Muscle of leg (tissue), 11 donors: ENCODE data around the gene REXO1. TPM values are rescaled to one million over a fixed set of nuclear protein-coding genes. Genes with fewer than 3 reads are reported as not detected.

Source experiments
- DNase-seq: peaks from one replicate; pipeline ENCODE4 v3.0.0; 2013
- H3K27ac ChIP-seq: one replicate; pipeline ENCODE4 v1.5.1; 2013; ENCODE audit warnings: mild to moderate bottlenecking, low read length, control low read depth
- H3K27me3 ChIP-seq: one replicate; pipeline ENCODE4 v1.6.1; 2013; ENCODE audit warnings: low read length; ENCODE audit not compliant: control insufficient read depth, insufficient read depth
- H3K36me3 ChIP-seq: one replicate; pipeline ENCODE4 v1.6.1; 2013; ENCODE audit warnings: low read length; ENCODE audit not compliant: control insufficient read depth, insufficient read depth
- H3K4me1 ChIP-seq: one replicate; pipeline ENCODE4 v1.6.1; 2013; ENCODE audit warnings: low read length; ENCODE audit not compliant: control insufficient read depth, insufficient read depth
- H3K4me3 ChIP-seq: one replicate; pipeline ENCODE4 v1.5.1; 2013; ENCODE audit warnings: low read length, control low read depth
- H3K9me3 ChIP-seq: replicated peaks from 2 replicates; pipeline ENCODE4 v1.6.1; 2013; ENCODE audit warnings: low read depth, low read length; ENCODE audit not compliant: control insufficient read depth
- WGBS: methylation state at CpG from one replicate; pipeline ENCODE4 v1.1.5; 2013; ENCODE audit warnings: missing lambda C conversion rate; ENCODE audit not compliant: insufficient coverage; 5-methylcytosine and 5-hydroxymethylcytosine counted together
- polyA plus RNA-seq, 8 donors: library from polyadenylated mRNA; unstranded; fragments of 120-200 nt; gene quantifications; one replicate each; pipeline versions ENCODE4 v1.2.1 to v1.2.3, GENCODE V29; 2013; ENCODE audit warnings: inconsistent platforms in 1 of 8, low replicate concordance in 1 of 8; ENCODE audit not compliant: insufficient read length in 8 of 8, insufficient read depth in 1 of 8
- total RNA-seq: library from RNA; stranded (reverse); fragments of 120-200 nt; gene quantifications from one replicate; pipeline ENCODE4 v1.2.4, GENCODE V29; 2013

The REXO1 gene
- total and polyA plus RNA-seq, 9 donors: 4.8 to 26.9 (median 23.9) TPM

- Histone ChIP-seq H3K9me3 (no peaks in the 10 kb centered on the region), H3K36me3 (peaks cover 18% of the 10 kb centered on the region), H3K27me3 (no peaks in the 10 kb centered on the region), H3K27ac (peak overlapping the region; percentile 62), H3K4me3 (peak overlapping the region; percentile 19), H3K4me1 (peaks cover 55% of the 10 kb centered on the region)
- WGBS: 45% methylated on average over 19 of the region's 22 CpGs
- DNase-seq: peak; percentile 73
Observed at GRCh38 chr19:1840541-1841115, 7.7 kb downstream of the REXO1 start.

GRCh38 chr19:1839658-1840540 is 8.4 kb downstream of the REXO1 start:
- H3K9me3 ChIP-seq: no peaks in the 10 kb centered on the region
- H3K36me3 ChIP-seq: peaks cover 15% of the 10 kb centered on the region
- no peak overlapping the region for H3K4me3 ChIP-seq
- DNase-seq: no peak
- 66% methylated on average over 11 of the region's 25 CpGs for WGBS
- peaks cover 50% of the 10 kb centered on the region for H3K4me1 ChIP-seq
- no peaks in the 10 kb centered on the region for H3K27me3 ChIP-seq
- peak overlapping the region; percentile 62 for H3K27ac ChIP-seq

GRCh38 chr19:1837625-1838105 is 10.6 kb downstream of the REXO1 start:
- Histone ChIP-seq H3K27ac (no peak overlapping the region), H3K36me3 (peaks cover 10% of the 10 kb centered on the region), H3K4me1 (peaks cover 29% of the 10 kb centered on the region), H3K27me3 (no peaks in the 10 kb centered on the region), H3K9me3 (no peaks in the 10 kb centered on the region), H3K4me3 (no peak overlapping the region)
- peak; percentile 28 for DNase-seq
- WGBS: 11% methylated on average over 14 of the region's 23 CpGs

GRCh38 chr19:1837222-1837565 is 11.1 kb downstream of the REXO1 start:
- no peak overlapping the region for H3K27ac ChIP-seq
- no peaks in the 10 kb centered on the region for H3K9me3 ChIP-seq
- H3K27me3 ChIP-seq: no peaks in the 10 kb centered on the region
- peaks cover 10% of the 10 kb centered on the region for H3K36me3 ChIP-seq
- H3K4me1 ChIP-seq: peaks cover 26% of the 10 kb centered on the region
- no peak overlapping the region for H3K4me3 ChIP-seq
- no peak for DNase-seq
- 66% methylated on average over 6 of the region's 11 CpGs for WGBS

- H3K4me3 ChIP-seq: no peak overlapping the region
- no peak overlapping the region for H3K27ac ChIP-seq
- H3K9me3 ChIP-seq: no peaks in the 10 kb centered on the region
- no peaks in the 10 kb centered on the region for H3K27me3 ChIP-seq
- 86% methylated on average over 15 of the region's 31 CpGs for WGBS
- H3K36me3 ChIP-seq: peaks cover 13% of the 10 kb centered on the region
- H3K4me1 ChIP-seq: peaks cover 23% of the 10 kb centered on the region
- DNase-seq: no peak
Observed at GRCh38 chr19:1836458-1837221, 11.6 kb downstream of the REXO1 start.

GRCh38 chr19:1833540-1833939 is 14.7 kb downstream of the REXO1 start:
- Histone ChIP-seq H3K9me3 (no peaks in the 10 kb centered on the region), H3K27me3 (no peaks in the 10 kb centered on the region), H3K4me1 (peaks cover 2% of the 10 kb centered on the region), H3K4me3 (no peak overlapping the region), H3K27ac (no peak overlapping the region), H3K36me3 (peaks cover 22% of the 10 kb centered on the region)
- DNase-seq: no peak
- 81% methylated on average over 14 of the region's 15 CpGs for WGBS

GRCh38 chr19:1832046-1832663 is 16.1 kb downstream of the REXO1 start:
- peaks cover 31% of the 10 kb centered on the region for H3K36me3 ChIP-seq
- H3K9me3 ChIP-seq: no peaks in the 10 kb centered on the region
- peaks cover 2% of the 10 kb centered on the region for H3K4me1 ChIP-seq
- no peaks in the 10 kb centered on the region for H3K27me3 ChIP-seq
- no peak overlapping the region for H3K4me3 ChIP-seq
- H3K27ac ChIP-seq: no peak overlapping the region
- DNase-seq: no peak
- 82% methylated on average over 22 of the region's 26 CpGs for WGBS

GRCh38 chr19:1830978-1831377 is 17.3 kb downstream of the REXO1 start:
- Histone ChIP-seq H3K27ac (no peak overlapping the region), H3K4me3 (no peak overlapping the region), H3K4me1 (peaks cover 10% of the 10 kb centered on the region), H3K9me3 (no peaks in the 10 kb centered on the region), H3K36me3 (peaks cover 34% of the 10 kb centered on the region), H3K27me3 (no peaks in the 10 kb centered on the region)
- 90% methylated on average over 9 of the region's 11 CpGs for WGBS
- DNase-seq: no peak

GRCh38 chr19:1830568-1830967 is 17.7 kb downstream of the REXO1 start:
- WGBS: 85% methylated on average over 4 of the region's 15 CpGs
- no peak for DNase-seq
- Histone ChIP-seq H3K36me3 (peaks cover 38% of the 10 kb centered on the region), H3K4me1 (peaks cover 11% of the 10 kb centered on the region), H3K9me3 (no peaks in the 10 kb centered on the region), H3K4me3 (no peak overlapping the region), H3K27me3 (no peaks in the 10 kb centered on the region), H3K27ac (no peak overlapping the region)
